SU-DHL-6 (cell line): Measurements from ENCODE around the gene COL27A1.

Source experiments
- H2AFZ ChIP-seq: fragments of 200-600 bp; sonication (generic); 2 replicates; pipeline ENCODE4 v1.6.1; 2014; ENCODE audit warnings: low read depth, mild to moderate bottlenecking, moderate library complexity, mixed read lengths, antibody characterized with exemption, low read length; ENCODE audit not compliant: severe bottlenecking
- H3F3A ChIP-seq: fragments of 200-600 bp; shearing (Covaris generic); 2 replicates; pipeline ENCODE4 v1.6.0; 2016; ENCODE audit warnings: antibody characterized with exemption, mild to moderate bottlenecking; ENCODE audit not compliant: insufficient read depth
- H3K27ac ChIP-seq: fragments of 200-600 bp; sonication (generic); 2 replicates; pipeline ENCODE4 v1.5.1; 2016; ENCODE audit warnings: low read depth, mild to moderate bottlenecking, low read length, moderate library complexity, mixed read lengths
- H3K27me3 ChIP-seq: fragments of 200-600 bp; sonication (generic), shearing (Covaris generic); 2 replicates; pipeline ENCODE4 v1.6.0; 2014; ENCODE audit warnings: mild to moderate bottlenecking, low read length
- H3K36me3 ChIP-seq: fragments of 200-600 bp; sonication (generic); 2 replicates; pipeline ENCODE4 v1.6.1; 2014; ENCODE audit warnings: mild to moderate bottlenecking, low read length, mixed read lengths
- H3K4me2 ChIP-seq: fragments of 300-600, 200-600 bp; shearing (Covaris generic), sonication (generic); 2 replicates; pipeline ENCODE4 v1.6.0; 2014; ENCODE audit warnings: low read length, low read depth, mild to moderate bottlenecking; ENCODE audit not compliant: poor library complexity, severe bottlenecking
- H3K4me3 ChIP-seq: fragments of 200-600 bp; sonication (generic); 2 replicates; pipeline ENCODE4 v1.5.1; 2014; ENCODE audit warnings: antibody characterized with exemption, low read length, mild to moderate bottlenecking, mixed read lengths; ENCODE audit not compliant: insufficient read depth, poor library complexity, severe bottlenecking
- H3K79me2 ChIP-seq: fragments of 200-600 bp; sonication (generic); 2 replicates; pipeline ENCODE4 v1.6.1; 2014; ENCODE audit warnings: mild to moderate bottlenecking, low read length, moderate library complexity; ENCODE audit not compliant: insufficient read depth
- H3K9ac ChIP-seq: fragments of 200-600 bp; sonication (generic); 2 replicates; pipeline ENCODE4 v1.7.0; 2014; ENCODE audit warnings: mild to moderate bottlenecking, low read length
- H3K9me2 ChIP-seq: fragments of 200-600 bp; sonication (generic); replicated peaks from 2 replicates; pipeline ENCODE4 v1.6.1; 2014; ENCODE audit warnings: low read length; ENCODE audit not compliant: insufficient read depth
- H3K9me3 ChIP-seq: fragments of 200-600 bp; sonication (generic); 2 replicates; pipeline ENCODE4 v1.6.1; 2014; ENCODE audit warnings: low read length, mixed read lengths; ENCODE audit not compliant: insufficient read depth
- H4K20me1 ChIP-seq: fragments of 200-600 bp; sonication (generic); 2 replicates; pipeline ENCODE4 v1.6.1; 2014; ENCODE audit warnings: low read depth, mild to moderate bottlenecking, antibody characterized with exemption, low read length, moderate library complexity, mixed read lengths
- EZH2phosphoT487 ChIP-seq: fragments of 200-600 bp; sonication (generic), shearing (Covaris generic); conservative IDR thresholded peaks from 2 replicates; pipeline ENCODE4 v1.6.1; 2018; ENCODE audit warnings: mild to moderate bottlenecking, antibody characterized with exemption, low read length, moderate library complexity, mixed read lengths
- TF ChIP-seq, protein P1 (sequence below): fragments of 200-600 bp; sonication (generic); IDR thresholded peaks from one replicate; pipeline ENCODE4 v1.5.1; 2017; ENCODE audit warnings: antibody characterized with exemption, mild to moderate bottlenecking, low read length, moderate library complexity; ENCODE audit not compliant: insufficient read depth, poor library complexity, severe bottlenecking

The COL27A1 gene

DNA sequence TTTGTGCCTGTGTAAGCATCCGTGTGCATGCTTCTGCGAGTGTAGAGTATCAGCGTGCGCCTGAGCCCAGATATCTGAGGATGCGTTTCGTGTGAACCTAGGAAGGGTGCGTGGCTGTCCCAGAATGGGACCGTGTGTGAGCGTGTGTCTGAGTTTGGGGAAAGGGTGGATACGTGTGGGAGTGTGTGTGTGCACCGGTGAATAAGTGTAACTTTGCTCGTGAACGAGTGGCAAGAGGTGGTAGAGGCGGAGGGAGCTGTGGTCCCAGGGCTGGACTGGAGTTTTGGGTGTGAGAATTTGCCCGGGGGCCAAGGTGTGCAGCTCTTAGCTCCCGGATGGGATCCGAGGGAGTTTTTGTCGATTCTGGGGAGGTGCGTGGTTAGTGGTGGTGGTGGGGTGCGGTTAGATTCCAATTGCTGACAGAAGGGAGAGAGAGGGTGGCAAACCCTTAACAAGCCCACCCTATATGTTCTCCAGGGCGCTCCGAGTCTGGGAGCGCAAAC, 686 bp upstream of the COL27A1 start:
- H3K27me3 ChIP-seq, result no peaks in the 10 kb centered on the region
- H2AFZ ChIP-seq, result no peak overlapping the region

DNA sequence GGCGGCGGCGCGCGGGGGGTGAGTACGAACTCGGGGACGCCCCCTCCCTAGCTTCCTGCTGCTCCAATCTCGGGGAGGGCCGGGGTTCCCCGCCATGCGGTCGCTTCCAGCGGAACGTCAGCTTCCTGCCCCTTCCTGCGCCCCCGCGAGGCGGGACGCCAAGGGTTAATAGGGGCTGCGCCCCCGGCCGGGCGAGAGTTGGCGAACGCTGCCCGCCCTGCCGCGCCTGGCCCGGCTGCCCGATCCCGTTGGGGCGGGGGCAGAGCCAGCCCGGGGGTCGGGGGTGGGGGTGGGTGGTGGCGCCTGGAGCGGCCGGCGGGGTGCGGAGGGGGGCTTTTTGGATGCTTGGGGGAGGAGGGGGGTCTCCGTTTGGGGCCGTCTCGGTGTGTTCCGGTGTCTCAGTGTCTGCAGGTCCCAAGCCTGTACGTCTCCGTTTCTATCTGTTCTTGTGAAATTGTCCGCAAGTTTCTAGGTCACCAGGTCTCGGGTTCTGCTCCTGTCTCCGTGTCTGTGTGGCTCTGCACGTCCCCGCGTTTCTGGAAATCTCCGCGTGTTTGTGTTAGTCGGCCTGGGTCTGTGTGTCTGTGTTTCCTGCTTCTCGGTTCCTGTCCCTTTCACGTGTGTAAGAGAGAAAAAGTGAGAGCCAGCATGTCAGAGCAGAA, 789 bp downstream of the COL27A1 start:
- Histone ChIP-seq H3K4me3 (no peak overlapping the region), H3K9me2 (no peaks in the 10 kb centered on the region), H3K27me3 (no peaks in the 10 kb centered on the region), H4K20me1 (no peaks in the 10 kb centered on the region), H3F3A (no peaks in the 10 kb centered on the region), H2AFZ (no peak overlapping the region), H3K9ac (no peak overlapping the region), H3K79me2 (no peaks in the 10 kb centered on the region), H3K36me3 (no peaks in the 10 kb centered on the region), H3K4me2 (no peak overlapping the region), H3K27ac (no peak overlapping the region), H3K9me3 (no peaks in the 10 kb centered on the region)
- TF ChIP-seq, protein P1, sequence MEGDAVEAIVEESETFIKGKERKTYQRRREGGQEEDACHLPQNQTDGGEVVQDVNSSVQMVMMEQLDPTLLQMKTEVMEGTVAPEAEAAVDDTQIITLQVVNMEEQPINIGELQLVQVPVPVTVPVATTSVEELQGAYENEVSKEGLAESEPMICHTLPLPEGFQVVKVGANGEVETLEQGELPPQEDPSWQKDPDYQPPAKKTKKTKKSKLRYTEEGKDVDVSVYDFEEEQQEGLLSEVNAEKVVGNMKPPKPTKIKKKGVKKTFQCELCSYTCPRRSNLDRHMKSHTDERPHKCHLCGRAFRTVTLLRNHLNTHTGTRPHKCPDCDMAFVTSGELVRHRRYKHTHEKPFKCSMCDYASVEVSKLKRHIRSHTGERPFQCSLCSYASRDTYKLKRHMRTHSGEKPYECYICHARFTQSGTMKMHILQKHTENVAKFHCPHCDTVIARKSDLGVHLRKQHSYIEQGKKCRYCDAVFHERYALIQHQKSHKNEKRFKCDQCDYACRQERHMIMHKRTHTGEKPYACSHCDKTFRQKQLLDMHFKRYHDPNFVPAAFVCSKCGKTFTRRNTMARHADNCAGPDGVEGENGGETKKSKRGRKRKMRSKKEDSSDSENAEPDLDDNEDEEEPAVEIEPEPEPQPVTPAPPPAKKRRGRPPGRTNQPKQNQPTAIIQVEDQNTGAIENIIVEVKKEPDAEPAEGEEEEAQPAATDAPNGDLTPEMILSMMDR, result no peak
- TF ChIP-seq EZH2phosphoT487, result no peak

More for the DNA sequence above, 686 bp upstream of the COL27A1 start:
- H3K9ac ChIP-seq, result no peak overlapping the region
- H4K20me1 ChIP-seq, result no peaks in the 10 kb centered on the region
- TF ChIP-seq EZH2phosphoT487, result no peak
- TF ChIP-seq, protein P1, result no peak
- no peaks in the 10 kb centered on the region for H3K9me2 ChIP-seq
- no peak overlapping the region for H3K4me2 ChIP-seq
- H3K27ac ChIP-seq, result no peak overlapping the region
- H3F3A ChIP-seq, result no peaks in the 10 kb centered on the region
- H3K4me3 ChIP-seq, result no peak overlapping the region
- H3K79me2 ChIP-seq, result no peaks in the 10 kb centered on the region
- no peaks in the 10 kb centered on the region for H3K36me3 ChIP-seq
- no peaks in the 10 kb centered on the region for H3K9me3 ChIP-seq

DNA sequence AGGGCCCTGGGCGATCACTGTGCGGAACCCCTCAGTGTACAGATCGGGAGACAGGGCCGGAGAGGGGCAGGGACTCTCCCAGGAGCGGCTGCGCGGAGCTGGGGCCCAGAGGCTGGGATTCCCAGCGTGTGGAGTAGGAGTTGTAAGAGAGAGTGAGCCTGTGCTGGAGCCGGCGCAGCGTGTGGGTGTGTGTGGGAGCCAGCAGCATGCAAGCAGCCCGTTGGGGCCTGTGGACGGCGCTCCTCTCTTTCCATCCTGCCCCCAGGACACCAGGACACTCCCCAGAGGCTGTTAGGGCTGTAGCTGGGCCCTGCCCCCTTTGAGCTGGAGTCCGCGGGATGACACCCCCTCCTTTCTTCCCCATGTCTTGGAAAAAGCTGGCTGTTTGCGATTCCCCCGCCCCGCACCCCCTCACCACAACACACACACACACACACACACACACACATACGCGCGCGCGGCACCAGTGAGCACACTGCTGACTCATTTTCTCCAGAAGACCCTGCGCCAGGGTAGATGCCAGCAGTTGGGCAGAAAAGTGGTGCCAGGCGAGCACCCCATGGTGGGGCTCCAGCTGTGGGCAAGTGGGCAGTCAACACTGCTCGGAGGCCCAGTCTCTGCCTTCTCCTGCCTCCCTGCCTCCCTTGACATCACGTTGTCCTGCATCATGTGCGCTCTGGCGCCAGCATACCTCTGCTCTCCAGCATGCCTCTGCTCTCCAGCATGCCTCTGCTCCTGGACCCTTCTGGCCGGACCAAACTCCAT, 1.5 kb downstream of the COL27A1 start:
- H3K9me2 ChIP-seq, result no peaks in the 10 kb centered on the region
- no peak overlapping the region for H2AFZ ChIP-seq
- H3K4me2 ChIP-seq, result no peak overlapping the region
- H3K4me3 ChIP-seq, result no peak overlapping the region
- H4K20me1 ChIP-seq, result no peaks in the 10 kb centered on the region
- H3K9me3 ChIP-seq, result no peaks in the 10 kb centered on the region
- H3F3A ChIP-seq, result no peaks in the 10 kb centered on the region
- TF ChIP-seq, protein P1, result no peak
- no peak for TF ChIP-seq EZH2phosphoT487
- H3K79me2 ChIP-seq, result no peaks in the 10 kb centered on the region
- no peaks in the 10 kb centered on the region for H3K36me3 ChIP-seq
- H3K27me3 ChIP-seq, result no peaks in the 10 kb centered on the region
- H3K9ac ChIP-seq, result no peak overlapping the region
- H3K27ac ChIP-seq, result no peak overlapping the region
